ENCODE data around the gene GPATCH8. TPM values are rescaled to one million over a fixed set of nuclear protein-coding genes. Genes with fewer than 3 reads are reported as not detected.

The GPATCH8 gene
- total RNA-seq, 1 experiment from 2014 or later = 39.4 TPM

- Histone ChIP-seq H3K4me3 (no peak overlapping the region), H3K27ac (no peak overlapping the region), H3K9me3 (ENCODE audit: insufficient read depth, low read depth) (no peaks in the 10 kb centered on the region), H3K36me3 (ENCODE audit: low read depth) (0 out of 2 replicates have a peak, but pooled peaks cover 10% of the 10 kb centered on the region), H3K9me2 (ENCODE audit: insufficient read depth) (no peaks in the 10 kb centered on the region), H3K27me3 (ENCODE audit: insufficient read depth, low read depth) (no peaks in the 10 kb centered on the region), H2AFZ (no peak overlapping the region), H3F3A (ENCODE audit: insufficient read depth, low read depth) (no peaks in the 10 kb centered on the region; the same call in none of the 2 replicates), H4K20me1 (ENCODE audit: insufficient read depth) (no peaks in the 10 kb centered on the region), H3K4me1 (replicated peaks; ENCODE audit: insufficient read depth) (no peaks in the 10 kb centered on the region), H3K4me2 (no peak overlapping the region), H3K79me2 (ENCODE audit: low read depth) (peaks cover 29% of the 10 kb centered on the region)
- DNase-seq = no peak
- intact Hi-C loops (cut with micrococcal nuclease; ENCODE audit: unreplicated experiment) = no loop called here
- no peak for TF ChIP-seq EZH2 (IDR thresholded peaks at IDR 0.05; ENCODE audit: low read depth)
- no peak for TF ChIP-seq CTCF (conservative IDR thresholded peaks at IDR 0.05)
- ChIA-PET CTCF (no interaction called here), POLR2A (ENCODE audit: unreplicated experiment) (no interaction called here)
- BruUV-seq (replicated peaks) = no TSS peak
Measured at GRCh38 chr17:44439168-44439567, 64.0 kb downstream of the GPATCH8 start.

- Histone ChIP-seq H4K20me1 (ENCODE audit: insufficient read depth) (no peaks in the 10 kb centered on the region), H3K4me3 (no peak overlapping the region), H2AFZ (no peak overlapping the region), H3F3A (ENCODE audit: insufficient read depth, low read depth) (no peaks in the 10 kb centered on the region; the same call in none of the 2 replicates), H3K27ac (no peak overlapping the region), H3K9me2 (ENCODE audit: insufficient read depth) (no peaks in the 10 kb centered on the region), H3K79me2 (ENCODE audit: low read depth) (peaks cover 26% of the 10 kb centered on the region), H3K4me2 (no peak overlapping the region), H3K9me3 (ENCODE audit: insufficient read depth, low read depth) (no peaks in the 10 kb centered on the region), H3K27me3 (ENCODE audit: insufficient read depth, low read depth) (no peaks in the 10 kb centered on the region), H3K36me3 (ENCODE audit: low read depth) (peaks cover 13% of the 10 kb centered on the region; the same call in 1 of the 2 replicates), H3K4me1 (replicated peaks; ENCODE audit: insufficient read depth) (no peaks in the 10 kb centered on the region)
- ChIA-PET POLR2A (ENCODE audit: unreplicated experiment) (no interaction called here), CTCF (no interaction called here)
- BruUV-seq (replicated peaks) = no TSS peak
- DNase-seq = no peak
- TF ChIP-seq CTCF (conservative IDR thresholded peaks at IDR 0.05) (no peak), EZH2 (IDR thresholded peaks at IDR 0.05; ENCODE audit: low read depth) (no peak)
- intact Hi-C loops (cut with micrococcal nuclease; ENCODE audit: unreplicated experiment) = no loop called here
Measured at GRCh38 chr17:44438636-44439035, 64.6 kb downstream of the GPATCH8 start.

GRCh38 chr17:44436336-44436735 is 66.9 kb downstream of the GPATCH8 start:
- Histone ChIP-seq H3K4me3 (no peak overlapping the region), H3K36me3 (ENCODE audit: low read depth) (peaks cover 18% of the 10 kb centered on the region; the same call in 1 of the 2 replicates), H4K20me1 (ENCODE audit: insufficient read depth) (no peaks in the 10 kb centered on the region), H3K27me3 (ENCODE audit: insufficient read depth, low read depth) (no peaks in the 10 kb centered on the region), H3F3A (ENCODE audit: insufficient read depth, low read depth) (peaks cover 7% of the 10 kb centered on the region), H3K79me2 (ENCODE audit: low read depth) (peaks cover 13% of the 10 kb centered on the region), H2AFZ (no peak overlapping the region), H3K4me1 (replicated peaks; ENCODE audit: insufficient read depth) (no peaks in the 10 kb centered on the region), H3K9me2 (ENCODE audit: insufficient read depth) (no peaks in the 10 kb centered on the region), H3K27ac (no peak overlapping the region), H3K4me2 (no peak overlapping the region), H3K9me3 (ENCODE audit: insufficient read depth, low read depth) (no peaks in the 10 kb centered on the region)
- no TSS peak for BruUV-seq (replicated peaks)
- POLR2A ChIA-PET (ENCODE audit: unreplicated experiment) = interaction anchor here (0.6 kb wide), 1 partner anchor 447 kb away, joined by 5 read pairs; no protein-coding TSS in a partner anchor
- CTCF ChIA-PET = no interaction called here
- intact Hi-C loops (cut with micrococcal nuclease; ENCODE audit: unreplicated experiment) = no loop called here
- no peak for TF ChIP-seq EZH2 (IDR thresholded peaks at IDR 0.05; ENCODE audit: low read depth)
- no peak for TF ChIP-seq CTCF (conservative IDR thresholded peaks at IDR 0.05)
- DNase-seq = no peak
